ENCODE measurements around the gene RAVER1. TPM values are rescaled to one million over a fixed set of nuclear protein-coding genes. Genes with fewer than 3 reads are reported as not detected.
A peak's percentile ranks its signal among the peaks of the same experiment; 100 is the strongest.

The RAVER1 gene
- total and polyA plus RNA-seq, 2 of the 13 experiments (the other 11 are each of a cell fraction or from before 2014, with no cell fraction given) = 3.6 to 7.9 TPM

DNA sequence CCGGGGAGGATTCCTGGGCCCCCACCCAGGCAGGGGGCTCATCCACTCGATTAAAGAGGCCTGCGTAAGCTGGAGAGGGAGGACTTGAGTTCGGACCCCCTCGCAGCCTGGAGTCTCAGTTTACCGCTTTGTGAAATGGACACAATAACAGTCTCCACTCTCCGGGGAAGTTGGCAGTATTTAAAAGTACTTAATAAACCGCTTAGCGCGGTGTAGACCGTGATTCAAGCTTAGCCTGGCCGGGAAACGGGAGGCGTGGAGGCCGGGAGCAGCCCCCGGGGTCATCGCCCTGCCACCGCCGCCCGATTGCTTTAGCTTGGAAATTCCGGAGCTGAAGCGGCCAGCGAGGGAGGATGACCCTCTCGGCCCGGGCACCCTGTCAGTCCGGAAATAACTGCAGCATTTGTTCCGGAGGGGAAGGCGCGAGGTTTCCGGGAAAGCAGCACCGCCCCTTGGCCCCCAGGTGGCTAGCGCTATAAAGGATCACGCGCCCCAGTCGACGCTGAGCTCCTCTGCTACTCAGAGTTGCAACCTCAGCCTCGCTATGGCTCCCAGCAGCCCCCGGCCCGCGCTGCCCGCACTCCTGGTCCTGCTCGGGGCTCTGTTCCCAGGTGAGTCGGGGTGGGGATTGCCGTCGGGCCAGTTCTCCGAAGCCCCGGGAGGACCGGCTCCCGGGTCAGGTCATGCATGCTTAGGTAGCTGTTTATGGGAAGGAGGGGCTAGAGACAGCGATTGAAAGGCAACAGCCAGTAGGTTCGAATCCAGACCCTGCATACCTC is 62.5 kb downstream of the RAVER1 start, which contains the start of gene ICAM1 (continued):
- TF ChIP-seq, protein P1, sequence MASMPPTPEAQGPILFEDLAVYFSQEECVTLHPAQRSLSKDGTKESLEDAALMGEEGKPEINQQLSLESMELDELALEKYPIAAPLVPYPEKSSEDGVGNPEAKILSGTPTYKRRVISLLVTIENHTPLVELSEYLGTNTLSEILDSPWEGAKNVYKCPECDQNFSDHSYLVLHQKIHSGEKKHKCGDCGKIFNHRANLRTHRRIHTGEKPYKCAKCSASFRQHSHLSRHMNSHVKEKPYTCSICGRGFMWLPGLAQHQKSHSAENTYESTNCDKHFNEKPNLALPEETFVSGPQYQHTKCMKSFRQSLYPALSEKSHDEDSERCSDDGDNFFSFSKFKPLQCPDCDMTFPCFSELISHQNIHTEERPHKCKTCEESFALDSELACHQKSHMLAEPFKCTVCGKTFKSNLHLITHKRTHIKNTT (CRISPR knock-in tag; IDR thresholded peaks at IDR 0.05) = no peak
- TF ChIP-seq, protein P2, sequence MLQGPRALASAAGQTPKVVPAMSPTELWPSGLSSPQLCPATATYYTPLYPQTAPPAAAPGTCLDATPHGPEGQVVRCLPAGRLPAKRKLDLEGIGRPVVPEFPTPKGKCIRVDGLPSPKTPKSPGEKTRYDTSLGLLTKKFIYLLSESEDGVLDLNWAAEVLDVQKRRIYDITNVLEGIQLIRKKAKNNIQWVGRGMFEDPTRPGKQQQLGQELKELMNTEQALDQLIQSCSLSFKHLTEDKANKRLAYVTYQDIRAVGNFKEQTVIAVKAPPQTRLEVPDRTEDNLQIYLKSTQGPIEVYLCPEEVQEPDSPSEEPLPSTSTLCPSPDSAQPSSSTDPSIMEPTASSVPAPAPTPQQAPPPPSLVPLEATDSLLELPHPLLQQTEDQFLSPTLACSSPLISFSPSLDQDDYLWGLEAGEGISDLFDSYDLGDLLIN (CRISPR knock-in tag; IDR thresholded peaks at IDR 0.05; ENCODE audit: borderline replicate concordance) = 0 out of 2 replicates have a peak, but pooled peaks have one; percentile 52
- TF ChIP-seq, protein P3, sequence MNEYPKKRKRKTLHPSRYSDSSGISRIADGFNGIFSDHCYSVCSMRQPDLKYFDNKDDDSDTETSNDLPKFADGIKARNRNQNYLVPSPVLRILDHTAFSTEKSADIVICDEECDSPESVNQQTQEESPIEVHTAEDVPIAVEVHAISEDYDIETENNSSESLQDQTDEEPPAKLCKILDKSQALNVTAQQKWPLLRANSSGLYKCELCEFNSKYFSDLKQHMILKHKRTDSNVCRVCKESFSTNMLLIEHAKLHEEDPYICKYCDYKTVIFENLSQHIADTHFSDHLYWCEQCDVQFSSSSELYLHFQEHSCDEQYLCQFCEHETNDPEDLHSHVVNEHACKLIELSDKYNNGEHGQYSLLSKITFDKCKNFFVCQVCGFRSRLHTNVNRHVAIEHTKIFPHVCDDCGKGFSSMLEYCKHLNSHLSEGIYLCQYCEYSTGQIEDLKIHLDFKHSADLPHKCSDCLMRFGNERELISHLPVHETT (CRISPR knock-in tag; conservative IDR thresholded peaks at IDR 0.05) = peak; percentile 86; the same call in 1 of the 2 replicates

DNA sequence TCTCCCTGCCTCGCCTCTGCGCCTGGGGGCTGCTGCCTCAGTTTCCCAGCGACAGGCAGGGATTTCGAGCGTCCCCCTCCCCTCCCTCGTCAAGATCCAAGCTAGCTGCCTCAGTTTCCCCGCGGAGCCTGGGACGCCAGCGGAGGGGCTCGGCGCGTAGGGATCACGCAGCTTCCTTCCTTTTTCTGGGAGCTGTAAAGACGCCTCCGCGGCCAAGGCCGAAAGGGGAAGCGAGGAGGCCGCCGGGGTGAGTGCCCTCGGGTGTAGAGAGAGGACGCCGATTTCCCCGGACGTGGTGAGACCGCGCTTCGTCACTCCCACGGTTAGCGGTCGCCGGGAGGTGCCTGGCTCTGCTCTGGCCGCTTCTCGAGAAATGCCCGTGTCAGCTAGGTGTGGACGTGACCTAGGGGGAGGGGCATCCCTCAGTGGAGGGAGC is 63.1 kb downstream of the RAVER1 start:
- in situ Hi-C loops (cut with HindIII; ENCODE audit: extremely low pct_ligation_motif_present, low pct_unique_long_range_greater_than_20kb) = loop anchor here (5.0 kb wide), 1 partner anchor 122 kb away; no protein-coding TSS in a partner anchor
- peak overlapping the region; percentile 85 for H3K27ac ChIP-seq (ENCODE audit: extremely low read length, insufficient read depth, low read length)
- 0 out of 2 replicates have a peak, but pooled peaks have one; percentile 17 for TF ChIP-seq ZNF780A (CRISPR knock-in tag; IDR thresholded peaks at IDR 0.05)
- 0 out of 2 replicates have a peak, but pooled peaks have one; percentile 6 for TF ChIP-seq MEIS1 (CRISPR knock-in tag; IDR thresholded peaks at IDR 0.05; ENCODE audit: borderline replicate concordance)
- TF ChIP-seq, protein P4, sequence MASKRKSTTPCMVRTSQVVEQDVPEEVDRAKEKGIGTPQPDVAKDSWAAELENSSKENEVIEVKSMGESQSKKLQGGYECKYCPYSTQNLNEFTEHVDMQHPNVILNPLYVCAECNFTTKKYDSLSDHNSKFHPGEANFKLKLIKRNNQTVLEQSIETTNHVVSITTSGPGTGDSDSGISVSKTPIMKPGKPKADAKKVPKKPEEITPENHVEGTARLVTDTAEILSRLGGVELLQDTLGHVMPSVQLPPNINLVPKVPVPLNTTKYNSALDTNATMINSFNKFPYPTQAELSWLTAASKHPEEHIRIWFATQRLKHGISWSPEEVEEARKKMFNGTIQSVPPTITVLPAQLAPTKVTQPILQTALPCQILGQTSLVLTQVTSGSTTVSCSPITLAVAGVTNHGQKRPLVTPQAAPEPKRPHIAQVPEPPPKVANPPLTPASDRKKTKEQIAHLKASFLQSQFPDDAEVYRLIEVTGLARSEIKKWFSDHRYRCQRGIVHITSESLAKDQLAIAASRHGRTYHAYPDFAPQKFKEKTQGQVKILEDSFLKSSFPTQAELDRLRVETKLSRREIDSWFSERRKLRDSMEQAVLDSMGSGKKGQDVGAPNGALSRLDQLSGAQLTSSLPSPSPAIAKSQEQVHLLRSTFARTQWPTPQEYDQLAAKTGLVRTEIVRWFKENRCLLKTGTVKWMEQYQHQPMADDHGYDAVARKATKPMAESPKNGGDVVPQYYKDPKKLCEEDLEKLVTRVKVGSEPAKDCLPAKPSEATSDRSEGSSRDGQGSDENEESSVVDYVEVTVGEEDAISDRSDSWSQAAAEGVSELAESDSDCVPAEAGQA (IDR thresholded peaks at IDR 0.05; ENCODE audit: low read depth) = 0 out of 2 replicates have a peak, but pooled peaks have one; percentile 30
- TF ChIP-seq, protein P4 (CRISPR knock-in tag; IDR thresholded peaks at IDR 0.05; ENCODE audit: borderline replicate concordance) = no peak
- TF ChIP-seq ZBTB38 (CRISPR knock-in tag; IDR thresholded peaks at IDR 0.05) = peak; percentile 96; the same call in 1 of the 2 replicates
- 0 out of 2 replicates have a peak, but pooled peaks have one; percentile 21 for TF ChIP-seq ZNF556 (CRISPR knock-in tag; IDR thresholded peaks at IDR 0.05; ENCODE audit: borderline replicate concordance)
- peak; percentile 31 for TF ChIP-seq AGO2 (optimal IDR thresholded peaks at IDR 0.05; ENCODE audit: low read depth, low read length)

More for the DNA sequence above, 63.1 kb downstream of the RAVER1 start:
- intact Hi-C loops (cut with micrococcal nuclease; ENCODE audit: unreplicated experiment) = loop anchor here (2.0 kb wide), 1 partner anchor 17 kb away; the partner anchor contains the start of gene ICAM4
- Histone ChIP-seq H3K79me2 (ENCODE audit: insufficient read depth, low read length) (peaks cover 28% of the 10 kb centered on the region), H3K27me3 (ENCODE audit: control insufficient read depth in 1 of 2, insufficient read depth in 2 of 2, low read length in 2 of 2) (no peaks in the 10 kb centered on the region), H2AFZ (ENCODE audit: low read length) (no peak overlapping the region), H3K4me1 (ENCODE audit: insufficient read depth, low read length) (peaks cover 65% of the 10 kb centered on the region), H3K9me3 (ENCODE audit: low read length) (no peaks in the 10 kb centered on the region), H4K20me1 (ENCODE audit: insufficient read depth, low read length) (no peaks in the 10 kb centered on the region), H3K36me3 (replicated peaks in 1 of 2; ENCODE audit: control insufficient read depth in 1 of 2, insufficient read depth in 2 of 2, low read length in 2 of 2) (peaks cover 5 to 13% of the 10 kb centered on the region in 2 experiments; a peak in 3 of 5 replicates), H3K4me2 (ENCODE audit: low read depth, low read length) (peak overlapping the region; percentile 87), H3K4me3 (replicated peaks in 1 of 3; ENCODE audit: insufficient read depth in 1 of 3, low read depth in 2 of 3, low read length in 3 of 3) (peak overlapping the region; percentile 68 to 81 (median 76)), H3K9ac (ENCODE audit: insufficient read depth, low read depth, low read length) (peak overlapping the region; percentile 79)
- no peak for FAIRE-seq
- WGBS (ENCODE audit: low lambda C conversion rate) = 66% methylated on average over 27 of the region's 37 CpGs
- ChIA-PET CTCF (ENCODE audit: low intra/inter-chr PET ratio, low total read pairs) (interaction anchor here (3.6 kb wide), 1 partner anchor 119 kb away, joined by 47 read pairs; no protein-coding TSS in a partner anchor), POLR2A (interaction anchor here (0.7 to 6.5 kb wide), 14 partner anchors 10 to 139 kb away, joined by 3 to 149 read pairs (median 10); partner anchors contain the start of genes CDC37, ICAM4, ICAM5 and MRPL4)
- BruUV-seq (replicated peaks) = no TSS peak
- DNase-seq (ENCODE audit: low spot score) = no peak
- peak; percentile 14 for ATAC-seq

All from HepG2 (cell line).